Lung (tissue), 12 donors: ENCODE results near the gene ANKLE2. TPM values are rescaled to one million over a fixed set of nuclear protein-coding genes. Genes with fewer than 3 reads are reported as not detected.
"Not testable (repeated sequence)": the region's sequence is repeated elsewhere in the genome, so short reads cannot be mapped to it uniquely, and the experiment has no call there.

Experiments used
- ATAC-seq: fragments of 200-7000 bp; cut with Tn5 transposase; one replicate; pipeline ENCODE4 v1.9.1; 2020; ENCODE audit warnings: moderate number of reproducible peaks; ENCODE audit not compliant: insufficient read depth, low FRiP score
- DNase-seq, 3 donors: peaks; one replicate each; pipeline ENCODE4 v3.0.0-alpha.2; 2013 to 2017
- H3K27ac ChIP-seq, 2 donors: one replicate each; pipeline ENCODE4 v1.5.1; 2013; ENCODE audit warnings: mild to moderate bottlenecking in 2 of 2, moderate library complexity in 2 of 2, control low read depth in 1 of 2, inconsistent platforms in 1 of 2, low read depth in 1 of 2, low read length in 1 of 2
- H3K27me3 ChIP-seq, 3 donors: one replicate each; pipeline ENCODE4 v1.5.1; 2013; ENCODE audit warnings: low read length in 2 of 3; ENCODE audit not compliant: control insufficient read depth in 3 of 3, insufficient read depth in 3 of 3
- H3K36me3 ChIP-seq, 4 donors: one replicate each; pipeline ENCODE4 v1.5.1; 2013; ENCODE audit warnings: low read length in 4 of 4, mild to moderate bottlenecking in 1 of 4, moderate library complexity in 1 of 4; ENCODE audit not compliant: control insufficient read depth in 4 of 4, insufficient read depth in 4 of 4
- H3K4me1 ChIP-seq, 5 donors: one replicate each; pipeline ENCODE4 v1.5.1; 2013; ENCODE audit warnings: low read length in 5 of 5, mild to moderate bottlenecking in 2 of 5, moderate library complexity in 1 of 5; ENCODE audit not compliant: control insufficient read depth in 5 of 5, insufficient read depth in 5 of 5
- H3K4me3 ChIP-seq: one replicate; pipeline ENCODE4 v1.5.1; 2013; ENCODE audit warnings: mild to moderate bottlenecking, control low read depth, moderate library complexity
- H3K9ac ChIP-seq, 2 donors: one replicate each; pipeline ENCODE4 v1.5.1; 2013; ENCODE audit warnings: low read length in 2 of 2, control low read depth in 1 of 2; ENCODE audit not compliant: insufficient read depth in 1 of 2
- H3K9me3 ChIP-seq, 4 donors: one replicate each; pipeline ENCODE4 v1.5.1; 2013; ENCODE audit warnings: low read length in 3 of 4, mild to moderate bottlenecking in 1 of 4, moderate library complexity in 1 of 4; ENCODE audit not compliant: control insufficient read depth in 4 of 4, insufficient read depth in 3 of 4
- WGBS, 2 donors: extraction: QIAGEN DNeasy Blood & Tissue Kit; methylation state at CpG; one replicate each; pipeline ENCODE4 v1.1.7; 2013; 5-methylcytosine and 5-hydroxymethylcytosine counted together
- polyA plus RNA-seq, 2 donors: library from polyadenylated mRNA; stranded (reverse); fragments of 200-250 nt; gene quantifications; one replicate each; pipeline ENCODE4 v1.2.1, GENCODE V29; 2013
- total RNA-seq, 2 donors: library from RNA; depleted of rRNA in 1 of 2; stranded (reverse); fragments of >200 nt in 1 of 2; gene quantifications; one replicate each; pipeline ENCODE4 v1.2.1, GENCODE V29; 2014 to 2021
- TF ChIP-seq, protein P1 (sequence below): IDR thresholded peaks from 2 replicates; pipeline ENCODE4 v1.5.1; 2012; ENCODE audit warnings: mild to moderate bottlenecking; ENCODE audit errors: control extremely low read depth, extremely low read depth
- donor health status: control.
- donor health status: control.
- donor health status: Bipolar disorder and iron deficiency.
- donor health status: healthy.
- donor health status: DM: yes; HTN: yes; CAD: no.

Gene ANKLE2
- total and polyA plus RNA-seq, 4 donors = 35.9 to 60.5 (median 45.9) TPM

DNA sequence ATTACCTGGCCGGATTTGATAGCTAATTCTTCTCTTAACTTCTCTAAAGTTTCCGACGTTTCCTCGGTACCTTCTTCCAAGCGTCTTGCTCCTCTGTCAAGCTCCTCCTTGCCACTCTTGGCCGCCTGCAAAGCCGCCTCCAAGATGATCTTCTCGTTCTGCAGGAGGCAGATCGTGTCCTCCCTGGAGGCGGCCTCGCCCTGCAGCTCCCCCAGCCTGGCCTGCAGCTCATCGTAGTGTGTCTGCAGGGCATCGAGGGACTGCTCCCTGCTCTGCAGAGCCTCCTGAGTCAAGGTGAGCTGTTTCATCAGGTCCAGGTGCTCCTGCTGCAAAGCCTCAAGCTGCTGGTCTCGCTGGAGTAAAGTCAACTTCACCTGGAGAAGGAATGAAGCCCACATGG, 34.2 kb upstream of the ANKLE2 start:
- no peak overlapping the region for H3K9ac ChIP-seq
- peaks cover 29 to 62% (median 41%) of the 10 kb centered on the region in 4 donors for H3K36me3 ChIP-seq
- no peak overlapping the region for H3K27ac ChIP-seq
- TF ChIP-seq, protein P1, sequence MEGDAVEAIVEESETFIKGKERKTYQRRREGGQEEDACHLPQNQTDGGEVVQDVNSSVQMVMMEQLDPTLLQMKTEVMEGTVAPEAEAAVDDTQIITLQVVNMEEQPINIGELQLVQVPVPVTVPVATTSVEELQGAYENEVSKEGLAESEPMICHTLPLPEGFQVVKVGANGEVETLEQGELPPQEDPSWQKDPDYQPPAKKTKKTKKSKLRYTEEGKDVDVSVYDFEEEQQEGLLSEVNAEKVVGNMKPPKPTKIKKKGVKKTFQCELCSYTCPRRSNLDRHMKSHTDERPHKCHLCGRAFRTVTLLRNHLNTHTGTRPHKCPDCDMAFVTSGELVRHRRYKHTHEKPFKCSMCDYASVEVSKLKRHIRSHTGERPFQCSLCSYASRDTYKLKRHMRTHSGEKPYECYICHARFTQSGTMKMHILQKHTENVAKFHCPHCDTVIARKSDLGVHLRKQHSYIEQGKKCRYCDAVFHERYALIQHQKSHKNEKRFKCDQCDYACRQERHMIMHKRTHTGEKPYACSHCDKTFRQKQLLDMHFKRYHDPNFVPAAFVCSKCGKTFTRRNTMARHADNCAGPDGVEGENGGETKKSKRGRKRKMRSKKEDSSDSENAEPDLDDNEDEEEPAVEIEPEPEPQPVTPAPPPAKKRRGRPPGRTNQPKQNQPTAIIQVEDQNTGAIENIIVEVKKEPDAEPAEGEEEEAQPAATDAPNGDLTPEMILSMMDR = no peak
- 95 to 97% methylated on average over 14 of the region's 14 CpGs for WGBS, 2 donors
- no peak overlapping the region for H3K4me3 ChIP-seq
- ATAC-seq (no peak), DNase-seq (no peak)
- H3K4me1 ChIP-seq = no peaks in the 10 kb centered on the region
- H3K27me3 ChIP-seq = no peaks in the 10 kb centered on the region
- no peaks in the 10 kb centered on the region for H3K9me3 ChIP-seq

DNA sequence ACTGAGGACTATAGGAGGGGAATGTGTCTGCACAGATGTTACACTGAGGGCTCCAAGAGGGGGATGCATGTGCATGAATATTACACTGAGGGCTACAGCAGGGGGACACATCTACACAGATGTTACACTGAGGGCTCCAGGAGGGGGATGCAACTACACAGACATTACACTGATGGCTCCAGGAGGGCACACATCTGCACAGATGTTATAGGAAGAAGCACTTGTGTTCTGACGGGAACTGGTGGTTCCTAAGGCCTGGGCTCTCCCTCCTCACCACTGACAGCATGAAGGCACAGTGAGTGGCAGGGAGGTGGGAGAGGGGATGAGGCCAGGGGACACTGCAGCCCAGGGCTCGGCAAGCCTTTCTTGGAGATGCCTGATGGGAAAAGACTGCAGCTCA, 30.3 kb upstream of the ANKLE2 start:
- not testable (repeated sequence) for H3K4me3 ChIP-seq, ATAC-seq, H3K27ac ChIP-seq, H3K27me3 ChIP-seq, H3K9ac ChIP-seq, DNase-seq, H3K9me3 ChIP-seq, H3K4me1 ChIP-seq
- peaks cover 22 to 57% (median 34%) of the 10 kb centered on the region in 4 donors for H3K36me3 ChIP-seq
- WGBS, 2 donors = 91 to 100% methylated on average over 2 of the region's 2 CpGs

DNA sequence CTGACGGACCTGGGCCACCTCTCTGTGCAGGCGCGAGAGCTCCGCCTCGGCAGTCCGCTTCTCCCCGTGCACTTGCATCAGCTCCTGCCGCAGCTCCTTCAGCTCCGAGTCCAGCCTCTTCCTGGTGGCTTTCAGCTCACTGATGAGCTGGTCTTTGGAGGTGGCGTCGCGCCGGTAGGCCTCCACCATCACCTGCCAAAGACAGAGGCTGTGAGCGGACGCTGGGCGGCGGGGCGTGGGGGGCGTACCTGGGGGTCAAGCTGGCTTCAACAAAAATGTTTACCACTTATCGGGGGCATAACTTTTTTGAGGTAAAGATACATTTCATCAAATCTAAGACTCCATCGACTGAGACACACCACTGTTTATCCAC, 27.5 kb upstream of the ANKLE2 start:
- WGBS, 2 donors = 96 to 97% methylated on average over 21 of the region's 21 CpGs
- DNase-seq = no peak
- Histone ChIP-seq H3K4me1 (no peaks in the 10 kb centered on the region), H3K9ac (no peak overlapping the region), H3K36me3 (peaks cover 17 to 64% (median 30%) of the 10 kb centered on the region in 4 donors), H3K4me3 (no peak overlapping the region), H3K27me3 (no peaks in the 10 kb centered on the region), H3K9me3 (peaks cover 0 to 3% (median 0%) of the 10 kb centered on the region in 4 donors), H3K27ac (no peak overlapping the region)
- TF ChIP-seq, protein P1 = no peak
- ATAC-seq = no peak

DNA sequence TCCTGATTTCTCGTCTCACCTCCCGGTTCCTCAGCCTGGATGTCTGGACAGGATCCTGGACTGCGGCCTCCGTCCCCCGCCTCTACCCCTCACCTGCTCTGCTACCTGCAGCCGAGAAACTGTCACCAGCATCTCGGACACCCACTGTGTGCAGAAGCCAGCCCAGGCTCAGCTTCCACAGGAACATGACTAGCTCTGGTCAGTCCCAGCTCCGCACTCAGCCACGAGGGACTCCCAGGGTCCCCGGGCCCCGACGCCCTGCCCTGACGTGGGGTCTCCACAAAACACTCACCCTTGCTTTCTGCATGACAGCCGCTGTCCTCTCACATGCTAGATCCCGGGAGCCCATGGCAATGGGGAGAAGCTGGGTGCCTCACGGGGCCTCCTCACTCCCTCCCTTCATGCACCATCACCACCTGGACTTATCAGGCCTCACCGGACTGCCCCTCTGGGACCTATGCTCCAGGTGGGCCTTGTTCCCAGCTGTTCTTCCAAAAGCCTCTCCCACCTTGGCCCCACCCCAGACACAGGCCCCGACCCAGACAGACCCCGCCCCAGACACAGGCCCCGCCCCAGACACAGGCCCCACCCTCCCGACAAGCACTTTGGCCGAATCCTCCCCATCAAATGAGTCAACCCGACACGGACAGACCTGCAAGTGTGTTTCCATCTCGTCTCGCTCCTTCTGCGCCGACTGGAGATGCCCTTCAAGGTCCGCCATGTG, 26.9 kb upstream of the ANKLE2 start:
- TF ChIP-seq, protein P1 = no peak
- no peak for ATAC-seq
- no peak for DNase-seq

More for the DNA sequence above, 26.9 kb upstream of the ANKLE2 start:
- Histone ChIP-seq H3K4me1 (no peaks in the 10 kb centered on the region), H3K9me3 (peaks cover 0 to 3% (median 0%) of the 10 kb centered on the region in 4 donors), H3K27me3 (no peaks in the 10 kb centered on the region), H3K9ac (no peak overlapping the region), H3K36me3 (peaks cover 17 to 64% (median 25%) of the 10 kb centered on the region in 4 donors), H3K4me3 (no peak overlapping the region), H3K27ac (no peak overlapping the region)
- WGBS, 2 donors = 95 to 97% methylated on average over 29 of the region's 29 CpGs
